ENCODE results near the gene NMNAT2.

DNA sequence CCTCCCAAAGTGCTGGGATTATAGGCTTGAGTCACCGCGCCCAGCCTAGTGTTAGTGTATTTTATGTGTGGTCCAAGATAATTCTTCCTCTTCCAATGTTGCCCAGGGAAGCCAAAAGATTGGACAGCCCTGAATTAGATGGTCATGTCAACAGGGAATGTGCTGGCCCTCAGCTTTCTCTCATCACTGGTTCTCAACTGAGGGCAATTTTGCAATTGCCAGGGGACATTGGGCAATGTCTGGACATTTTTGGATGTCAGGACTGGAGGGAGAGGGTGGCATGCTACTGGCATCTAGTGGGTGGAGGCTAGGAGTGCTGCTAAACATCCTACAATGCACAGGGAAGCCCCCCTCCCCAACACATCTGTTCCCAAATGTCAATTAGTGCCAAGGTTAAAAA, 137.1 kb downstream of the NMNAT2 start:
- TF ChIP-seq POLR2AphosphoS5 (IDR thresholded peaks at IDR 0.05; ENCODE audit: low read depth, low read length) (no peak), REST (IDR thresholded peaks at IDR 0.05; ENCODE audit: insufficient read depth in 1 of 2, low read depth in 2 of 2, low read length in 2 of 2) (no peak), SIN3A (IDR thresholded peaks at IDR 0.05; ENCODE audit: borderline replicate concordance, insufficient read depth, low read length) (no peak)

Measured in PFSK-1 (cell line).